Measurements from ENCODE around the gene CYTH4. TPM values are rescaled to one million over a fixed set of nuclear protein-coding genes. Genes with fewer than 3 reads are reported as not detected.

The CYTH4 gene
- total and polyA plus RNA-seq, 10 of the 15 experiments (the other 5 are each of a cell fraction or from before 2014, with no cell fraction given) = 1.5 to 27.3 (median 16.9) TPM

DNA sequence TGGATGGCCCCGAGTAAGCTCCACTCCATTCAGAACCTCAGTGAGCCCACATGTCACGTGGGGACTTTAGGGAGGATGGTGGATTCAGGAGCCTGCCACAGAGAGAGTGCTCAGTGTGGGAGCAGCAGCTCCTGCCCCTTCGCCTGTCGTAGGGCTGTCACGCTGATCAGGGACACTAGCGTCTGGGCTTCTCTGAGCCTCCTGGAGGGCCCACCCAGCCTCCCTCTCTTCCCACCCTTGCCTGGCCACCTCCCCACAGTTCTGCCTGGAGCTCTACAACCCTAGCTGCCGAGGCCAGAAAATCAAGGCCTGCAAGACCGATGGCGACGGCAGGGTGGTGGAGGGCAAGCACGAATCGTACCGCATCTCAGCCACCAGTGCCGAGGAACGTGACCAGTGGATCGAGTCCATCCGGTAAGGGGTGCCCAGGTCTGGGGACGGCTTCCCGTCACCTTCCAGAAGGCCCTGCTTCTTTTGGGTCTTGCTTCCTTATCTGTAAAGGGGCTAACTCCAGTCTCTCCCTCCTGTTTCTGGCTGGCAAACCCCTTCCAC is 29.5 kb downstream of the CYTH4 start:
- Histone ChIP-seq H3K27ac (ENCODE audit: control insufficient read depth, insufficient read depth) (peak overlapping the region; percentile 91), H3K79me2 (ENCODE audit: control insufficient read depth, insufficient read depth, low read length) (0 out of 2 replicates have a peak, but pooled peaks cover 1% of the 10 kb centered on the region), H3K9me3 (replicated peaks; ENCODE audit: control insufficient read depth, insufficient read depth, low read length) (no peaks in the 10 kb centered on the region), H3K27me3 (replicated peaks in 1 of 2; ENCODE audit: control insufficient read depth in 2 of 2, insufficient read depth in 2 of 2, low read length in 1 of 2) (no peaks in the 10 kb centered on the region), H3K9ac (ENCODE audit: control insufficient read depth, insufficient read depth, low read length) (no peak overlapping the region), H3K36me3 (ENCODE audit: control insufficient read depth in 2 of 2, insufficient read depth in 2 of 2, low read length in 1 of 2) (peaks cover 0 to 13% of the 10 kb centered on the region in 2 experiments; a peak in 1 of 4 replicates), H2AFZ (ENCODE audit: control insufficient read depth, low read depth, low read length) (no peak overlapping the region), H3K4me1 (ENCODE audit: control insufficient read depth, insufficient read depth, low read length) (peaks cover 65% of the 10 kb centered on the region), H4K20me1 (ENCODE audit: control insufficient read depth, insufficient read depth) (no peaks in the 10 kb centered on the region), H3K4me3 (no peak overlapping the region), H3K4me2 (ENCODE audit: control insufficient read depth, insufficient read depth) (no peak overlapping the region)
- POLR2A ChIA-PET = interaction anchor here (1.1 to 2.8 kb wide), 2 partner anchors 29 to 53 kb away, joined by 3 to 12 read pairs; partner anchors contain the start of gene CYTH4
- DNase-seq (ENCODE audit: low read depth, low spot score) = no peak
- no peak for ATAC-seq
- SMC1A ChIA-PET (ENCODE audit: uncharacterized antibody, unreplicated experiment) = interaction anchor here (1.1 to 7.5 kb wide), 5 partner anchors 29 to 69 kb away, joined by 3 to 65 read pairs (median 22); partner anchors contain the start of gene CYTH4
- in situ Hi-C loops (cut with MboI) (no loop called here), intact Hi-C loops (cut with micrococcal nuclease; ENCODE audit: unreplicated experiment) (loop anchor here (10.0 kb wide), 1 partner anchor 253 kb away; the partner anchor contains the start of gene CDC42EP1)
- FAIRE-seq = no peak
- BruUV-seq (replicated peaks) = no TSS peak
- TF ChIP-seq ZNF24 (IDR thresholded peaks at IDR 0.05) (no peak), IKZF2 (IDR thresholded peaks at IDR 0.05) (no peak), POLR2A (IDR thresholded peaks at IDR 0.05; ENCODE audit: low read depth, low read length) (0 out of 2 replicates have a peak, but pooled peaks have one; percentile 20), TCF12 (IDR thresholded peaks at IDR 0.05; ENCODE audit: low read depth, low read length) (no peak), SIN3A (IDR thresholded peaks at IDR 0.05; ENCODE audit: low read depth, low read length) (no peak), ZBTB33 (IDR thresholded peaks at IDR 0.05) (no peak)
- WGBS (ENCODE audit: insufficient coverage, insufficient replicate concordance, low lambda C conversion rate, missing lambda C conversion rate) = 85% methylated on average over 19 of the region's 19 CpGs
- CTCF ChIA-PET = interaction anchor here (0.6 to 10.1 kb wide), 5 partner anchors 18 to 572 kb away, joined by 3 to 181 read pairs (median 4); no protein-coding TSS in a partner anchor
- RAD21 ChIA-PET (ENCODE audit: unreplicated experiment) = interaction anchor here (1.0 to 3.2 kb wide), 3 partner anchors 30 to 52 kb away, joined by 3 to 15 read pairs (median 13); partner anchors contain the start of gene CYTH4

Data from GM12878 (cell line).